Immature natural killer cell (primary cell): ENCODE results near the gene BGN. TPM values are rescaled to one million over a fixed set of nuclear protein-coding genes. Genes with fewer than 3 reads are reported as not detected.

Experiments
- DNase-seq, 3 donors: peaks; one replicate each; pipeline ENCODE4 v3.0.0; 2022; ENCODE audit warnings: mixed read lengths in 1 of 3
- H3K27ac Mint-ChIP-seq, 6 donors: one replicate each; pipeline ENCODE4 v1.8.0; 2020; ENCODE audit warnings: mixed read lengths in 6 of 6, mild to moderate bottlenecking in 5 of 6, inconsistent platforms in 4 of 6, moderate library complexity in 3 of 6
- H3K27me3 Mint-ChIP-seq, 3 donors: one replicate each; pipeline ENCODE4 v1.8.0; 2020 to 2021; ENCODE audit warnings: low read depth in 3 of 3, mild to moderate bottlenecking in 3 of 3, mixed read lengths in 3 of 3, moderate library complexity in 3 of 3, inconsistent platforms in 1 of 3
- H3K36me3 Mint-ChIP-seq, 3 donors: one replicate each; pipeline ENCODE4 v1.8.0; 2020; ENCODE audit warnings: mixed read lengths in 3 of 3, inconsistent platforms in 2 of 3, mild to moderate bottlenecking in 2 of 3
- H3K4me1 Mint-ChIP-seq, 2 donors: one replicate each; pipeline ENCODE4 v1.8.0; 2020; ENCODE audit warnings: inconsistent platforms in 2 of 2, mild to moderate bottlenecking in 2 of 2, mixed read lengths in 2 of 2, moderate library complexity in 1 of 2
- H3K4me3 Mint-ChIP-seq, 5 donors: one replicate each; pipeline ENCODE4 v1.8.0; 2020; ENCODE audit warnings: mild to moderate bottlenecking in 5 of 5, mixed read lengths in 5 of 5, inconsistent platforms in 3 of 5, moderate library complexity in 3 of 5
- H3K9me3 Mint-ChIP-seq, 6 donors: one replicate each; pipeline ENCODE4 v1.8.0; 2020; ENCODE audit warnings: mild to moderate bottlenecking in 6 of 6, mixed read lengths in 6 of 6, inconsistent platforms in 4 of 6, moderate library complexity in 3 of 6
- polyA plus RNA-seq, 3 donors: library from polyadenylated mRNA; unstranded; fragments of 300-500 nt; fragmentation: Illumina TruSeq; gene quantifications; one replicate each; pipeline ENCODE4 v1.2.3, GENCODE V29; 2021

The BGN gene
- polyA plus RNA-seq, 3 donors from 2014 or later, result not detected

- no peak overlapping the region for H3K4me3 Mint-ChIP-seq
- H3K4me1 Mint-ChIP-seq, result no peaks in the 10 kb centered on the region
- H3K27me3 Mint-ChIP-seq, result peaks cover 0 to 4% (median 0%) of the 10 kb centered on the region in 3 donors
- H3K27ac Mint-ChIP-seq, result no peak overlapping the region
- DNase-seq, result no peak
- no peaks in the 10 kb centered on the region for H3K9me3 Mint-ChIP-seq
- peaks cover 0 to 6% (median 5%) of the 10 kb centered on the region in 3 donors for H3K36me3 Mint-ChIP-seq
These were observed 39.2 kb upstream of the BGN start for GRCh38 chrX:153455571-153455970.

- Mint-ChIP-seq H3K4me1 (no peaks in the 10 kb centered on the region), H3K27ac (no peak overlapping the region), H3K4me3 (no peak overlapping the region), H3K36me3 (peaks cover 0 to 6% (median 5%) of the 10 kb centered on the region in 3 donors), H3K9me3 (no peaks in the 10 kb centered on the region), H3K27me3 (peaks cover 0 to 4% (median 0%) of the 10 kb centered on the region in 3 donors)
- DNase-seq, result no peak
These were observed 38.6 kb upstream of the BGN start for GRCh38 chrX:153456161-153456560.

- H3K36me3 Mint-ChIP-seq, result peaks cover 0 to 6% (median 5%) of the 10 kb centered on the region in 3 donors
- no peak overlapping the region for H3K4me3 Mint-ChIP-seq
- no peaks in the 10 kb centered on the region for H3K9me3 Mint-ChIP-seq
- no peak for DNase-seq
- H3K27me3 Mint-ChIP-seq, result peaks cover 0 to 4% (median 0%) of the 10 kb centered on the region in 3 donors
- no peak overlapping the region for H3K27ac Mint-ChIP-seq
- H3K4me1 Mint-ChIP-seq, result no peaks in the 10 kb centered on the region
These were observed 38.1 kb upstream of the BGN start for GRCh38 chrX:153456704-153457103.

- Mint-ChIP-seq H3K4me1 (no peaks in the 10 kb centered on the region), H3K36me3 (peaks cover 0 to 6% (median 5%) of the 10 kb centered on the region in 3 donors), H3K4me3 (no peak overlapping the region), H3K9me3 (no peaks in the 10 kb centered on the region), H3K27me3 (peaks cover 0 to 4% (median 0%) of the 10 kb centered on the region in 3 donors), H3K27ac (no peak overlapping the region)
- DNase-seq, result no peak
These were observed 37.5 kb upstream of the BGN start for GRCh38 chrX:153457136-153457825.

- DNase-seq, result no peak
- Mint-ChIP-seq H3K4me1 (no peaks in the 10 kb centered on the region), H3K4me3 (no peak overlapping the region), H3K36me3 (peaks cover 0 to 6% (median 5%) of the 10 kb centered on the region in 3 donors), H3K27me3 (peaks cover 0 to 3% (median 0%) of the 10 kb centered on the region in 3 donors), H3K9me3 (no peaks in the 10 kb centered on the region), H3K27ac (no peak overlapping the region)
These were observed 36.8 kb upstream of the BGN start for GRCh38 chrX:153457827-153458466.

GRCh38 chrX:153458476-153458875 lies 36.3 kb upstream of the BGN start:
- H3K27me3 Mint-ChIP-seq, result peaks cover 0 to 3% (median 0%) of the 10 kb centered on the region in 3 donors
- no peak overlapping the region for H3K27ac Mint-ChIP-seq
- H3K36me3 Mint-ChIP-seq, result peaks cover 0 to 6% (median 5%) of the 10 kb centered on the region in 3 donors
- H3K4me1 Mint-ChIP-seq, result no peaks in the 10 kb centered on the region
- no peaks in the 10 kb centered on the region for H3K9me3 Mint-ChIP-seq
- no peak overlapping the region for H3K4me3 Mint-ChIP-seq
- no peak for DNase-seq

- Mint-ChIP-seq H3K4me1 (no peaks in the 10 kb centered on the region), H3K27me3 (peaks cover 0 to 3% (median 0%) of the 10 kb centered on the region in 3 donors), H3K36me3 (peaks cover 0 to 6% (median 5%) of the 10 kb centered on the region in 3 donors), H3K27ac (no peak overlapping the region), H3K9me3 (no peaks in the 10 kb centered on the region), H3K4me3 (no peak overlapping the region)
- no peak for DNase-seq
These were observed 34.8 kb upstream of the BGN start for GRCh38 chrX:153459986-153460385.

GRCh38 chrX:153460826-153461225 lies 34.0 kb upstream of the BGN start:
- Mint-ChIP-seq H3K27me3 (peaks cover 0 to 3% (median 0%) of the 10 kb centered on the region in 3 donors), H3K4me1 (no peaks in the 10 kb centered on the region), H3K4me3 (no peak overlapping the region), H3K36me3 (peaks cover 0 to 6% (median 5%) of the 10 kb centered on the region in 3 donors), H3K27ac (no peak overlapping the region), H3K9me3 (no peaks in the 10 kb centered on the region)
- DNase-seq, result peak in 2 of 3 donors; percentile 29 to 38

- Mint-ChIP-seq H3K27ac (no peak overlapping the region), H3K36me3 (peaks cover 0 to 6% (median 5%) of the 10 kb centered on the region in 3 donors), H3K9me3 (no peaks in the 10 kb centered on the region), H3K27me3 (no peaks in the 10 kb centered on the region), H3K4me1 (no peaks in the 10 kb centered on the region), H3K4me3 (no peak overlapping the region)
- DNase-seq, result no peak
These were observed 32.5 kb upstream of the BGN start for GRCh38 chrX:153462291-153462690.

- H3K36me3 Mint-ChIP-seq, result peaks cover 0 to 6% (median 5%) of the 10 kb centered on the region in 3 donors
- no peaks in the 10 kb centered on the region for H3K9me3 Mint-ChIP-seq
- no peak overlapping the region for H3K4me3 Mint-ChIP-seq
- H3K4me1 Mint-ChIP-seq, result no peaks in the 10 kb centered on the region
- no peaks in the 10 kb centered on the region for H3K27me3 Mint-ChIP-seq
- H3K27ac Mint-ChIP-seq, result no peak overlapping the region
- DNase-seq, result no peak
These were observed 31.7 kb upstream of the BGN start for GRCh38 chrX:153463031-153463430.

GRCh38 chrX:153463556-153463955 lies 31.2 kb upstream of the BGN start:
- H3K36me3 Mint-ChIP-seq, result peaks cover 0 to 6% (median 5%) of the 10 kb centered on the region in 3 donors
- no peak for DNase-seq
- H3K4me1 Mint-ChIP-seq, result no peaks in the 10 kb centered on the region
- H3K27ac Mint-ChIP-seq, result no peak overlapping the region
- H3K9me3 Mint-ChIP-seq, result no peaks in the 10 kb centered on the region
- H3K4me3 Mint-ChIP-seq, result no peak overlapping the region
- no peaks in the 10 kb centered on the region for H3K27me3 Mint-ChIP-seq

- Mint-ChIP-seq H3K27me3 (no peaks in the 10 kb centered on the region), H3K4me3 (no peak overlapping the region), H3K27ac (no peak overlapping the region), H3K4me1 (peaks cover 0 to 3% of the 10 kb centered on the region in 2 donors), H3K9me3 (no peaks in the 10 kb centered on the region), H3K36me3 (peaks cover 0 to 3% (median 3%) of the 10 kb centered on the region in 3 donors)
- no peak for DNase-seq
These were observed 30.7 kb upstream of the BGN start for GRCh38 chrX:153464116-153464515.

- Mint-ChIP-seq H3K9me3 (no peaks in the 10 kb centered on the region), H3K4me3 (no peak overlapping the region), H3K4me1 (peaks cover under 1 to 9% of the 10 kb centered on the region in 2 donors), H3K27me3 (peaks cover 0 to 1% (median 0%) of the 10 kb centered on the region in 3 donors), H3K27ac (no peak overlapping the region), H3K36me3 (no peaks in the 10 kb centered on the region)
- no peak for DNase-seq
These were observed 28.9 kb upstream of the BGN start for GRCh38 chrX:153465691-153466380.

GRCh38 chrX:153468008-153468580 lies 26.7 kb upstream of the BGN start:
- H3K27me3 Mint-ChIP-seq, result peaks cover 0 to 4% (median 1%) of the 10 kb centered on the region in 3 donors

More at GRCh38 chrX:153468008-153468580, 26.7 kb upstream of the BGN start:
- Mint-ChIP-seq H3K4me1 (peaks cover 6 to 16% of the 10 kb centered on the region in 2 donors), H3K4me3 (peak overlapping the region in 1 of 5 donors; percentile 39), H3K9me3 (no peaks in the 10 kb centered on the region), H3K36me3 (no peaks in the 10 kb centered on the region), H3K27ac (no peak overlapping the region)
- no peak for DNase-seq
